NB4 (cell line): ENCODE measurements around the gene TBC1D9.

Source experiments
- POLR2A ChIP-seq: IDR thresholded peaks from 2 replicates; pipeline ENCODE4 v1.6.1; 2011; ENCODE audit warnings: mild to moderate bottlenecking; ENCODE audit not compliant: insufficient read length; ENCODE audit errors: extremely low read depth
- TF ChIP-seq, protein P1 (sequence below): IDR thresholded peaks from one replicate; pipeline ENCODE4 v1.5.1; 2012; ENCODE audit warnings: low read depth, low read length

DNA sequence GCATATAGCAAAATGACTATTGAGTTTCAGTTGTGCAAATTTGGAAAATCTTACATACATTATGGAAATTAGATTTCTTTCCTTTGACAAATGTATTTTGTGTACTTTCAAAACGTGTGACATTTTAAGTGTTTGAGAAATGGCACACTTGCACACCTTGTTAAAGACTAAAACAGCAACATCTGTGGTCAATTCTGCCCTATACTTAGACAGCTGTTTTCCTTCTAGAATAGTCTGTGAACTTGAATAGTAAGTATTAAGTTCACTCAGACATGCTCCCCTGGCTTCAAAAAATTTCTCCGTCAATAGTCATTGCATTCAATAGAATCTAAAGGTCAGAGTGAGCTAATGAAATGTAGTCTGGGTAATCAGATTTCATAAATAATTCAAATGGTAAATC is 21.7 kb upstream of the TBC1D9 start:
- no peak for TF ChIP-seq POLR2A
- TF ChIP-seq, protein P1, sequence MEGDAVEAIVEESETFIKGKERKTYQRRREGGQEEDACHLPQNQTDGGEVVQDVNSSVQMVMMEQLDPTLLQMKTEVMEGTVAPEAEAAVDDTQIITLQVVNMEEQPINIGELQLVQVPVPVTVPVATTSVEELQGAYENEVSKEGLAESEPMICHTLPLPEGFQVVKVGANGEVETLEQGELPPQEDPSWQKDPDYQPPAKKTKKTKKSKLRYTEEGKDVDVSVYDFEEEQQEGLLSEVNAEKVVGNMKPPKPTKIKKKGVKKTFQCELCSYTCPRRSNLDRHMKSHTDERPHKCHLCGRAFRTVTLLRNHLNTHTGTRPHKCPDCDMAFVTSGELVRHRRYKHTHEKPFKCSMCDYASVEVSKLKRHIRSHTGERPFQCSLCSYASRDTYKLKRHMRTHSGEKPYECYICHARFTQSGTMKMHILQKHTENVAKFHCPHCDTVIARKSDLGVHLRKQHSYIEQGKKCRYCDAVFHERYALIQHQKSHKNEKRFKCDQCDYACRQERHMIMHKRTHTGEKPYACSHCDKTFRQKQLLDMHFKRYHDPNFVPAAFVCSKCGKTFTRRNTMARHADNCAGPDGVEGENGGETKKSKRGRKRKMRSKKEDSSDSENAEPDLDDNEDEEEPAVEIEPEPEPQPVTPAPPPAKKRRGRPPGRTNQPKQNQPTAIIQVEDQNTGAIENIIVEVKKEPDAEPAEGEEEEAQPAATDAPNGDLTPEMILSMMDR, result no peak
